ENCODE data around the gene PIEZO1.
"Not testable (repeated sequence)": the region's sequence is repeated elsewhere in the genome, so short reads cannot be mapped to it uniquely, and the experiment has no call there.

Gene PIEZO1

DNA sequence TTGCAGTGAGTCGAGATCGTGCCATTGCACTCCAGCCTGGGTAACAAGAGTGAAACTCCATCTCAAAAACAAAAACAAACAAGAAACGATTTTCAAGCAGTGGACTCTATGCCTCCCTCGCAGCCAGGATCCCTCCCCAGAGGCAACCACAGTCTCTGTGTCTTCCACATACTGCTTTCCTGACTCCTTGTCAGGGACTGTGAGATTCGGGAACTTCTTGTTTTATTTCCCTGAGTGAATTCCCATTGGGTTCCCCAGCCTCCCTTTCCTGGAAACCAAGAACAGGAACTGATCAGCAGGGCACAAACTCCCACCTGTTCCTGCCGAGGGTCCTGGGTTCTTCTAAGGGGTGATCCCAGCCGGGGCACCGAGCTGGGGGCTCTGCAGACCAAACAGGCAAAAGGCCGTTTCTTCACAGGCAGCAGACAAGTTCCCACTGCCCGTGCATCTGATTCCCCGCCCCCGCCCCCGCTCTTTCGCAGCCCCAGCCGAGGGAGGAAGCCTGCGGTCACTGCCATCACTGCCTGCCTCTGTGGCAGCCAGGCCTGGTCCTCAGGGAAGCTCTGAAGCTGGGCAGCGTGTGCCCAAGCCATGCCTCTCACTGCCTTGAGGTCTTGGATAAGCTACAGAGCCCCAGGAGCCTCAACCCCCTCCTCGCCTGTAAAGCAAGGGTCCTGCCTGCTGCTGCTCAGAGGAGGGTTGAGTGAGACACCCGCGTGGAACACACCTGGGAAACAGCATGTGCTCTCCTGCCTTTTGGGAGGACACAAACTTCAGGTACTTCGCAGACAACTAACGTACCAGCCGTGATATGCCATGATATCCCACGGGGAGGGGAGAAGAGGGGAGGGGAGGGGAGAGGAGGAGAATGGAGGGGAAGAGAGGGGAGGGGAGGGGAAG lies 5.5 kb upstream of the PIEZO1 start:
- H3K27ac ChIP-seq, result no peak overlapping the region
- ChIA-PET CTCF (interaction anchor here (0.9 kb wide), 1 partner anchor 53 kb away, joined by 5 read pairs; no protein-coding TSS in a partner anchor), POLR2A (ENCODE audit: low non-redundant PET) (no interaction called here)
- no peak for DNase-seq (ENCODE audit: low spot score)
- TF ChIP-seq, protein P1, sequence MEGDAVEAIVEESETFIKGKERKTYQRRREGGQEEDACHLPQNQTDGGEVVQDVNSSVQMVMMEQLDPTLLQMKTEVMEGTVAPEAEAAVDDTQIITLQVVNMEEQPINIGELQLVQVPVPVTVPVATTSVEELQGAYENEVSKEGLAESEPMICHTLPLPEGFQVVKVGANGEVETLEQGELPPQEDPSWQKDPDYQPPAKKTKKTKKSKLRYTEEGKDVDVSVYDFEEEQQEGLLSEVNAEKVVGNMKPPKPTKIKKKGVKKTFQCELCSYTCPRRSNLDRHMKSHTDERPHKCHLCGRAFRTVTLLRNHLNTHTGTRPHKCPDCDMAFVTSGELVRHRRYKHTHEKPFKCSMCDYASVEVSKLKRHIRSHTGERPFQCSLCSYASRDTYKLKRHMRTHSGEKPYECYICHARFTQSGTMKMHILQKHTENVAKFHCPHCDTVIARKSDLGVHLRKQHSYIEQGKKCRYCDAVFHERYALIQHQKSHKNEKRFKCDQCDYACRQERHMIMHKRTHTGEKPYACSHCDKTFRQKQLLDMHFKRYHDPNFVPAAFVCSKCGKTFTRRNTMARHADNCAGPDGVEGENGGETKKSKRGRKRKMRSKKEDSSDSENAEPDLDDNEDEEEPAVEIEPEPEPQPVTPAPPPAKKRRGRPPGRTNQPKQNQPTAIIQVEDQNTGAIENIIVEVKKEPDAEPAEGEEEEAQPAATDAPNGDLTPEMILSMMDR (conservative IDR thresholded peaks at IDR 0.05; ENCODE audit: low read depth), result no peak

DNA sequence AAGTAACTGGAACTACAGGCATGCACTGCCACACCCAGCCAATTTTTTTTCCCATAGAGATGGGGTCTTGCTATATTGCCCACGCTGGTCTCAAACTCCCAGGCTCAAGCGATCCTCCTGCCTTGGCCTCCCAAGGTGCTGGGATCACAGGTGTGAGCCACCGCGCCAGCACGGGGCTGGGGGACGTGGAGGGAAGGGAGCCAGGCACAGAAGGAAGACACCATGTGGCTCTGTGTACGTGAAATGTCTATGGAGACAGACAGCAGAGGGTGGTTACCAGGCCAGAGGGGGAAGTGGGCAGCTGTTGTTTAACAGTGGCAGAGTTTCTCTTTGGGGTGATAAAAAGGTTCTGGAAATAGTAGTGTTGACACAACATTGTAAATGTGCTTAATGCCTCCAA lies 4.6 kb upstream of the PIEZO1 start:
- ChIA-PET POLR2A (ENCODE audit: low non-redundant PET) (no interaction called here), CTCF (interaction anchor here (0.9 kb wide), 1 partner anchor 52 kb away, joined by 5 read pairs; no protein-coding TSS in a partner anchor)
- no peak for DNase-seq (ENCODE audit: low spot score)
- H3K27ac ChIP-seq, result no peak overlapping the region
- TF ChIP-seq, protein P1 (conservative IDR thresholded peaks at IDR 0.05; ENCODE audit: low read depth), result no peak

DNA sequence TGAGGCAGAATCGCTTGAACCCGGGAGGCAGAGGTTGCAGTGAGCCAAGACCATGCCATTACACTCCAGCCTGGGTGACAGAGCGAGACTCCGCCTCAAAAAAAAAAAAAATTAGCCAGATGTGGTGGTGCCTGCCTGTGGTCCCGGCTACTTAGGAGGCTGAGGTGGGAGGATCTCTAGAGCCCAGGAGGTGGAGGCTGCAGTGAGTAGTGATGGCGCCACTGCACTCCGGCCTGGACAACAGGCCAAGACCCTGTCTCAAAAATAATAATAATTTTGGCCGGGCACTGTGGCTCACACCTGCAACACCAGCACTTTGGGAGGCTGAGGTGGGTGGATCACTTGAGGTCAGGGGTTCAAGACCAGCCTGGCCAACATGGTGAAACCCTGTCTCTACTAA lies 3.7 kb upstream of the PIEZO1 start:
- POLR2A ChIA-PET (ENCODE audit: low non-redundant PET); DNase-seq (ENCODE audit: low spot score); H3K27ac ChIP-seq: not testable (repeated sequence)
- CTCF ChIA-PET, result interaction anchor here (7.5 kb wide), 1 partner anchor 50 kb away, joined by 55 read pairs; no protein-coding TSS in a partner anchor

DNA sequence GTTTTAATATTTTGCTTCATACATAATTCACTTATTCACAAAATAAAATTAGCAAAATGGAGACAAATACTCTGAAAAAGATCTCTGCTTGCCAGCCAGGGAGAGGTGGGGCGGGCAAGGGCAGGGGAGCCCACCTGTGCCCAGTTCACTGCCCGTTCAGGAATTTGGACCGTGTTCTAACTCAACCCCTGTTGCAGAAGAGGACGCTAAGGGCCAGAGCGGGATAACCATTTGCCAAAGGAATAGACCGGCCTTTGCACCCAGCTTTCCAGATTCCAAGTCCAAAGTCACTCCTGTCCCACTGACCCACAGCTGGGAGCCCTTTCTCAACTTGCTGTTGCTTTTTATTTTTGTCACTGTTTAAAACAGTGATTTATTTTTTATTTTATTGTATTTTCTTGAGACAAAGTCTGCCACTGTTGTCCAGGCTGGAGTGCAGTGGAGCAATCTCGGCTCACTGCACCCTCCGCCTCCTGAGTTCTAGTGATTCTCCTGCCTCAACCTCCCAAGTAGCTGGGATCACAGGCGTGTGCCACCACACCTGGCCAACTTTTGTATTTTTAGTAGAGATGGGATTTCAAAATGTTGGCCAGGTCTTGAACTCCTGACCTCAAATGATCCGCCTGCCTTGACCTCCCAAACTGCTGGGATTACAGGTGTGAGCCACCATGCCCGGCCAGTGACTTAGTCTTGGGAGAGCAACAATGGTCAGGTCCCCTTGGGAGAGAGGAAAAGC lies 2.7 kb upstream of the PIEZO1 start:
- no peak for DNase-seq (ENCODE audit: low spot score)
- 0 out of 2 replicates have a peak overlapping the region, but pooled peaks have one; percentile 13 for H3K27ac ChIP-seq
- ChIA-PET CTCF (interaction anchor here (0.8 to 7.5 kb wide), 3 partner anchors 17 to 49 kb away, joined by 3 to 55 read pairs (median 3); no protein-coding TSS in a partner anchor), POLR2A (ENCODE audit: low non-redundant PET) (no interaction called here)
- TF ChIP-seq, protein P1 (conservative IDR thresholded peaks at IDR 0.05; ENCODE audit: low read depth), result no peak

DNA sequence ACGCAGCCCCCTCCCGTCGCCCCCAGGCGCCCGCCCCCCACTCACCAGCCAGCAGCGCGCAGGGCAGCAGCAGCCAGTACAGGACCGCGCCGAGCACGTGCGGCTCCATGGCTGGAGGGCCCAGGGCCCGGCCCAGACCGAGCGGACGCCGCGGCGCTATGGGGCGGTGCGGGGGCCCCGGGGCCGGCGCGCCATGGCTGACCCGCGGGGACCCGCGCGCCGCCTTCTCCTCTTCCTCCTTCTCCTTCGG lies 239 bp downstream of the PIEZO1 start:
- peak overlapping the region; percentile 96 for H3K27ac ChIP-seq
- CTCF ChIA-PET, result interaction anchor here (0.6 to 7.5 kb wide), 7 partner anchors 11 to 53 kb away, joined by 3 to 55 read pairs (median 3); no protein-coding TSS in a partner anchor
- TF ChIP-seq, protein P1 (conservative IDR thresholded peaks at IDR 0.05; ENCODE audit: low read depth), result no peak
- no peak for DNase-seq (ENCODE audit: low spot score)
- POLR2A ChIA-PET (ENCODE audit: low non-redundant PET), result no interaction called here

DNA sequence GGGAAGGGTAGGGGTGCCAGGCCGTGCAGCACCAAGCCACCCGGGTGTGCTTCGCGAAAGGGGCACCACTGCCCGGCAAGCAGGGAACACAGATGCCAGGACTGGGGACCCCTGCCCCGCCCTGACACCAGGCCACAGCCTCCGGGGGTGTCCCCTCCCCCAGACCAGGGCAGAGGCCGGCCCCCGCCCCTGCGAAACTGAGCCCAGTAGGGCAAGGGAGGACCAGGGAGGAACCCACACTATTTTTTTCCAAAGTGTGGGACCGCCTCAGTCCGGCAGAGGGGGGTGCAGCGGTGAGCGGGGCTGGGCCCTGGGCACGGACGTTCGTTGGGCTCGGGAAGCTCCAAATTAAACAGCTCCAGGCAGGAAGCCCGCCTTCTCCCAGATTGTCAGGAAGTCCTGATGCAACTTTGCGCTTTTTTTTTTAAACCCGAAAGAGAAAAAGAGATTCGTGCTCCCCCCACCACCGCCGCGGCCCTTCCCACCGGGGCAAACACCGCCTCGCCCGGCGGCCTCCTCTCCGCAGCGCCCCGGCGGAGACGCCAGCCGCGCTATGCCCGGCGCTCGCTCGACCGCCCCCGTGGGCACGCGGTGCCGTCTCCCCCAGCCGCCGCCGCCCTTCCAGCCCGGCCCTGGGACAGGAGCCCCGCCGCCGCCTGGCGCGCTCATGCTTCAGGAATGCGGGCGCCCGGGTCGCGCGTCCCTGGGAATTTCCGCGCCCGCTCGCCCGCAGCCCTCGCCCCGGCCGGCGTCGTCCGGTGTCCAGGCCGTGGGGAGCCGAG lies 755 bp downstream of the PIEZO1 start:
- ChIA-PET POLR2A (ENCODE audit: low non-redundant PET) (no interaction called here), CTCF (interaction anchor here (0.6 to 7.5 kb wide), 13 partner anchors 10 to 504 kb away, joined by 3 to 55 read pairs (median 3); no protein-coding TSS in a partner anchor)
- peak overlapping the region; percentile 96 for H3K27ac ChIP-seq
- DNase-seq (ENCODE audit: low spot score), result peak; percentile 59
- TF ChIP-seq, protein P1 (conservative IDR thresholded peaks at IDR 0.05; ENCODE audit: low read depth), result peak; percentile 36

All from RWPE1 (cell line).